D721Med (cell line): ENCODE data around the gene UNCX.

ENCODE experiments used
- DNase-seq: peaks from one replicate; pipeline ENCODE4 v3.0.0; 2011; ENCODE audit warnings: low spot score; ENCODE audit not compliant: insufficient read length
- FAIRE-seq: peaks from 2 replicates; lab custom pipeline; 2011; peaks lifted over from hg19 to GRCh38; lab: Jason Lieb, UNC
- CTCF ChIP-seq: IDR thresholded peaks from 2 replicates; pipeline ENCODE4 v1.5.1; 2012; ENCODE audit warnings: mild to moderate bottlenecking, control low read depth; ENCODE audit not compliant: insufficient read depth; ENCODE audit errors: missing control alignments

The UNCX gene

DNA sequence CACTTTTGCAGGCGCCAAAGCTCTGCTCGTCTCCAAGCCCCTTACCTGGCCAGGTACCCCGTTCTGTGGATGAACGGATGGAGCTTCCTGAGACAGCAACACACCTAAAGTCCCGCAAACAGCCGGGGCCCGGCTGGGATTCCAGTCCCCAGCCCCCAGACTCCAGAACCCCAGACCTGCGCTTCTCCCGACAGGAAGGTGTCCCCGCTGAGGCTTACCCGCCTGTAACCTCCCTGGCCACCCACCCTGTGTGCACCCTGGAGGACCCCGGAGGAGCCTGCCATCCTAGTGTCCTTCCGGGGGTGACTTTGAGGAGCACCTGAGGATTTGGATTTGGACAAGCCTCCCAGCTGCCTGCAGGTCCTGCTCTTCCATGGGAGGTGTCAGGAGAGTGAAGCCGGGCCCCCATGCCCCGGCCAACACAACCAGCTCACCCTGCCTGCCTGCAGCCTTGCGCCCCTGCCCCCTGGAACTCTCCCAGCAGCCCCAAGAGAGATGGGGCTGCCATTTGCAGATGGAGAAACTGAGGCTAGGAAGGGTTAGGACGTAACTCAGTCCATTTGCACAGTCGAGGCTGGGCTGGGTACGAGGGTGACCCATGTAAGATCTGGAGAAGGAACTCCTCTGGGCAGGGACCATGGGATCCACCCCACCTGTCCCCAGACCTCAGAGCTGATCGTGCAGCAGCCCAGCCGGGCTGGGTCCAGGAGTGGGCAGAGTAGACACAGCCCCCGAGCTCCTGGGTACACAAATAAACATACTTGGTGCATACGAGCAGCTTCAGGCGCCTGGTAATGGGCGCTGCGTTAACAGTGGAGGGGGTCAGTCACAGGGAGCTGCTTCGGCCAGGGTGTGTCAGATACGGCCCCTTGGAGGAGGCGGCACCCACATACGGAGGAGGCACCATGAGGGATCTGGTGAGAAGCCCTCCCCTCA is 31.9 kb downstream of the UNCX start:
- no peak for TF ChIP-seq CTCF
- DNase-seq = no peak
- no peak for FAIRE-seq

GRCh38 chr7:1267016-1267900 is 34.6 kb downstream of the UNCX start:
- FAIRE-seq = no peak

GRCh38 chr7:1268076-1268815 is 35.6 kb downstream of the UNCX start:
- no peak for FAIRE-seq
- TF ChIP-seq CTCF = no peak

More at GRCh38 chr7:1267016-1267900, 34.6 kb downstream of the UNCX start:
- TF ChIP-seq CTCF = no peak
- DNase-seq = no peak

DNA sequence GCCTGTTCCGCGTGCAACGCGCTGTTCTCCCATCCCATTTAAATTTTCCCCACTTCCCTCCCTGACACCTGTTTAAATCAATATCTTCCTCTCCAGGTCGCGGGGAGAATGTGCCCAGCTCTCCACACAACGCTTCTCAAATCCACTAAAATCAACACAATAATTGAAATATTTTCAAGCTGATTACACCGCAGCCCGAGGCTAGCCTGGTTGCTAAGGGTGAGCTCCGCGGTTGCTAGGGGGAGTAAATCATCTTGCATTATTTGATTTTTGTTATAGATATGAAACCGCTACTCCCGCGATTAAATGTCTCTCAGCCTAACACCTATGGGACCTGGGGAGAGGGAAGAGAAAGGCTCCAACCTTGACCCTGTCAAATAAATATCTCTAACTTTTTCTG is 36.2 kb downstream of the UNCX start:
- TF ChIP-seq CTCF = no peak
- no peak for FAIRE-seq
- DNase-seq = no peak

More at GRCh38 chr7:1268076-1268815, 35.6 kb downstream of the UNCX start:
- DNase-seq = no peak

- DNase-seq = no peak
- no peak for FAIRE-seq
- no peak for TF ChIP-seq CTCF
Measured at GRCh38 chr7:1269336-1269890, 36.7 kb downstream of the UNCX start.

DNA sequence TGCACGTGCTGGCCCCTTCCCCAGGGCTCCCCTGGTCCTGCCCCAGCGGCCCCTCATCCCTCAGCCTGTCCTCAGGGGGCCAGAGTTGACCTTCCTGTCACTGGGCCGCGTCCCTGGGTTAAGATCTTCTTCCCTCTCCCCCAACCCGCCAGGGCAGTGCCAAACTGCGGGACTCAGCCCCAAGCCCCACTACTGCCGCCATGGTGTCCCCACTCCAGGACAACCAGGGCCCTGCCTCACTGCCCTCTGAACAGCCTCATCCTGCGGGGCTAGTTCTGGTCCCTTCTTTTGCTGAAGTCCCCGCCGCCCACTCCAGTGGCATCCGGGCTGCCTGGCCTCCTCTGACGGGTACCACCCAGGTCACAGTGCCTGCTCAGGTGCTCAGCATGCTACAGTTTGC is 37.5 kb downstream of the UNCX start:
- TF ChIP-seq CTCF = no peak
- no peak for FAIRE-seq
- no peak for DNase-seq
